ENCODE results near the gene TAGLN. TPM values are rescaled to one million over a fixed set of nuclear protein-coding genes. Genes with fewer than 3 reads are reported as not detected.

TAGLN gene
- total RNA-seq, 1 donor, result 3,614 TPM

- H3K4me2 ChIP-seq (ENCODE audit: insufficient read depth, low read length), result peak within 1 kb of the TSS; percentile 95
- peaks cover 16% of the 10 kb centered on the region for H4K20me1 ChIP-seq (ENCODE audit: insufficient read depth, low read length)
- H3K36me3 ChIP-seq (ENCODE audit: insufficient read depth, low read length), result peaks cover 28% of the 10 kb centered on the region
- H3K79me2 ChIP-seq (ENCODE audit: insufficient read depth, low read length), result peaks cover 67% of the 10 kb centered on the region
- DNase-seq (ENCODE audit: insufficient read length, low spot score, missing footprints), result peak; percentile 100
- H2AFZ ChIP-seq (ENCODE audit: low read length), result peak within 1 kb of the TSS; percentile 86
- H3K27me3 ChIP-seq (ENCODE audit: insufficient read depth, low read length), result no peaks in the 10 kb centered on the region
- H3K27ac ChIP-seq (ENCODE audit: low read depth, low read length), result peak within 1 kb of the TSS; percentile 78
- peak within 1 kb of the TSS; percentile 94 for H3K4me3 ChIP-seq (ENCODE audit: insufficient read depth, low read length)
- no peaks in the 10 kb centered on the region for H3K9me3 ChIP-seq (ENCODE audit: low read depth, low read length)
- H3K4me1 ChIP-seq (ENCODE audit: insufficient read depth, low read length), result peaks cover 33% of the 10 kb centered on the region
- TF ChIP-seq CTCF (IDR thresholded peaks at IDR 0.05; ENCODE audit: extremely low read depth, low read depth, low read length), result peak; percentile 65
These were observed 33.1 kb downstream of the TAGLN start, which contains the start of gene RNF214 for GRCh38 chr11:117232092-117232878. Gene RNF214 (plus strand): TSS chr11:117232671. CDS start chr11:117234273, 1,602 bp downstream.

- Histone ChIP-seq H3K27ac (ENCODE audit: low read depth, low read length) (peak overlapping the region; percentile 52), H3K4me3 (ENCODE audit: insufficient read depth, low read length) (peak overlapping the region; percentile 94)
These were observed 33.8 kb downstream of the TAGLN start for GRCh38 chr11:117232911-117233409.

GRCh38 chr11:117238221-117238620, 39.1 kb downstream of the TAGLN start:
- no peak for DNase-seq (ENCODE audit: insufficient read length, low spot score, missing footprints)
- H3K27ac ChIP-seq (ENCODE audit: low read depth, low read length), result peak overlapping the region; percentile 71
- H3K27me3 ChIP-seq (ENCODE audit: insufficient read depth, low read length), result no peaks in the 10 kb centered on the region

More at GRCh38 chr11:117232911-117233409, 33.8 kb downstream of the TAGLN start:
- peak overlapping the region; percentile 95 for H3K4me2 ChIP-seq (ENCODE audit: insufficient read depth, low read length)
- no peak for DNase-seq (ENCODE audit: insufficient read length, low spot score, missing footprints)
- H3K4me1 ChIP-seq (ENCODE audit: insufficient read depth, low read length), result peaks cover 33% of the 10 kb centered on the region
- H3K27me3 ChIP-seq (ENCODE audit: insufficient read depth, low read length), result no peaks in the 10 kb centered on the region
- peaks cover 22% of the 10 kb centered on the region for H3K36me3 ChIP-seq (ENCODE audit: insufficient read depth, low read length)
- H3K9me3 ChIP-seq (ENCODE audit: low read depth, low read length), result no peaks in the 10 kb centered on the region
- H2AFZ ChIP-seq (ENCODE audit: low read length), result peak overlapping the region; percentile 86
- peaks cover 16% of the 10 kb centered on the region for H4K20me1 ChIP-seq (ENCODE audit: insufficient read depth, low read length)
- H3K79me2 ChIP-seq (ENCODE audit: insufficient read depth, low read length), result peaks cover 67% of the 10 kb centered on the region
- no peak for TF ChIP-seq CTCF (IDR thresholded peaks at IDR 0.05; ENCODE audit: extremely low read depth, low read depth, low read length)

More at GRCh38 chr11:117238221-117238620, 39.1 kb downstream of the TAGLN start:
- peaks cover 22% of the 10 kb centered on the region for H3K4me1 ChIP-seq (ENCODE audit: insufficient read depth, low read length)
- H3K79me2 ChIP-seq (ENCODE audit: insufficient read depth, low read length), result peaks cover 23% of the 10 kb centered on the region
- no peak overlapping the region for H3K4me3 ChIP-seq (ENCODE audit: insufficient read depth, low read length)
- TF ChIP-seq CTCF (IDR thresholded peaks at IDR 0.05; ENCODE audit: extremely low read depth, low read depth, low read length), result no peak
- no peaks in the 10 kb centered on the region for H3K9me3 ChIP-seq (ENCODE audit: low read depth, low read length)
- H3K36me3 ChIP-seq (ENCODE audit: insufficient read depth, low read length), result peaks cover 17% of the 10 kb centered on the region
- H2AFZ ChIP-seq (ENCODE audit: low read length), result no peak overlapping the region
- no peaks in the 10 kb centered on the region for H4K20me1 ChIP-seq (ENCODE audit: insufficient read depth, low read length)
- H3K4me2 ChIP-seq (ENCODE audit: insufficient read depth, low read length), result no peak overlapping the region

All from osteoblast (primary cell).